ENCODE results near the gene TEKT2.

The TEKT2 gene

GRCh38 chr1:36135796-36136195, 51.9 kb downstream of the TEKT2 start:
- no peak for DNase-seq (ENCODE audit: low read depth)
- H3K4me3 ChIP-seq (ENCODE audit: low read length), result no peak overlapping the region
- TF ChIP-seq CTCF (conservative IDR thresholded peaks at IDR 0.05; ENCODE audit: low read depth, low read length), result no peak

DNA sequence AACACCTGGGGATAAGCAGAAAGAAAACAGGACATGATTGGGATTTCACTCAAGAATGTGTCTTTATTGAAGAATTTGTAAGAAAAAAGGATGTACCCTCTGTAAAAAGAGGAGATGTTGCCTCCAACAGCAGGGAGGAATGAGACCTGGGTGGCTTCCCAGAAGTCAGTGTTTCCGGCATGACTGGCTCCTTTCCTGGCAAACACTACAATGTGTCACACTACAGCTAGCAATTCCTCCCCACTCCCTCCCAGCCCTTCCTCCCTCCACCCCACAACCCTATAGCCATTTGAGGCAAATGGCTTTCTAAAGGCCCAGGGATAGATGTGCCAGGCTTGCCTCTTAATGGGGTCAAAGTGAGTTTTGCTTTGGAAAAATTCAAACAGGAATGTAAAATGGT, 52.6 kb downstream of the TEKT2 start:
- no peak for DNase-seq (ENCODE audit: low read depth)
- H3K4me3 ChIP-seq (ENCODE audit: low read length), result no peak overlapping the region
- TF ChIP-seq CTCF (conservative IDR thresholded peaks at IDR 0.05; ENCODE audit: low read depth, low read length), result no peak

GRCh38 chr1:36137226-36137625, 53.3 kb downstream of the TEKT2 start:
- DNase-seq (ENCODE audit: low read depth), result no peak
- TF ChIP-seq CTCF (conservative IDR thresholded peaks at IDR 0.05; ENCODE audit: low read depth, low read length), result no peak
- H3K4me3 ChIP-seq (ENCODE audit: low read length), result no peak overlapping the region

DNA sequence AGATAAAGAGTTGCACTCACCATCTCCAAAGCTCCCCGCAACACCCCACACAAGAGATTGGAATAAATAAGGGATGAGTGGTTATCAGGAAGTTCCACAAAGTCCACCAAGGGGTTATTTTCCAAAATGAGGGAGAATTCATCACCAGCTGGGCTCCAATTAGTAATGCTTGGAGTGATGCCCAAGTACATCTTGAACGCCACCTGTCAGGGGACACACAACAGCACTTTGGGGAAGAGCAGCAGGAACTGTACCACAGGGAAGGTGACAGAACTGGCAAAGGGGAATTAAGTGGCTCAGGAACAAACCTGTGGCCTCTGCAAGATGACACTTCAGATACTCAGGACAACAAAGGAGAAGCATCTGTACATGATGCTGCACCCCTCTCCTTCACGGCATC, 53.9 kb downstream of the TEKT2 start:
- no peak for TF ChIP-seq CTCF (conservative IDR thresholded peaks at IDR 0.05; ENCODE audit: low read depth, low read length)
- H3K4me3 ChIP-seq (ENCODE audit: low read length), result no peak overlapping the region
- DNase-seq (ENCODE audit: low read depth), result no peak

Measured in retinal pigment epithelial cell (primary cell).